HG02970 (cell line): ENCODE results near the gene ZDHHC14.
A peak's percentile ranks its signal among the peaks of the same experiment; 100 is the strongest.

Experiments used
- ATAC-seq: cut with Tn5 transposase; IDR thresholded peaks from one replicate; pipeline ENCODE4 v1.9.1; 2021; ENCODE audit warnings: mild to moderate bottlenecking, moderate library complexity, moderate number of reproducible peaks; ENCODE audit not compliant: unreplicated experiment, low FRiP score

The ZDHHC14 gene

DNA sequence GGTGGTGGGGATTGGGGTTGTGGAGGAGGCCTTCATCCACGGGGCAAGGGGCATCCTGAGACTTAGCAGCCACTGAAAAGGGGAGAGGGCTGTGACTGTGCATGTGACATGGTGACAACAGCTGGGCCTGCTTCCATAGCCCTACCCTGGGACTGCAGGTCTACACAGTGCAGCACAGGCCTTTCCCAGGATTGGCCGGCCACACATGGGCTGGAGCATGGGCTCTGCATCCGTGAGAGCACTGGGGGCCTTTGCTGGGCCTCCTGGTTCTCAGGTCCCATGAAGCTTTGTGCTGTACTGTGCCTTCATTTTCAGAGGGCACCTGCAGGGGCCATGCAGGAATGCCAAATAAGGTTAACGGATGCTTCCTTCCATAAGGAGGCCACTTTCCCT, 56.0 kb downstream of the ZDHHC14 start:
- no peak for ATAC-seq

DNA sequence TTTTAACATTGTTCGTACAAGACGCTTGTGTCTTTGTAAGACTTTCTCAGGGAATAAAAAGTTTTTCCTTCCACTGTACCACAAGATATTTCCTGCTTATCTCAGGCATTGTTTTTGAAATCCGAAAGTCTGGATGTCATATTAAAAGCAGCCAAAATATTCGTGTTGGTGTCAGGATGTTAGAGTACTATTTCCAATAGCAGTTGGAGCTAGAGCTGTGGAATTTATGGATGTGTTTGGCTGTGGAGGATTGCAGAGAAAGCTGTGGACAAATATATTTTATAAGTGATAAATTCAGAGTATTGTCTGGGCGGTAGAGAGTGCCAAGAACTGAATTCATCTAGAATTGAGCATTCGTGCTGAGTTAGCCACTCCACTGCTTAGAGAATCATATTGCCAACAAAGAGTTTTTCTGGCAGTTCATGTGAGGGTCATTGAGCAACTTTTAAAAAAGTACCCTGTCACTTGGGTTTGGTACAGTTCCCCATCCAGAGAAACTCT, 57.7 kb downstream of the ZDHHC14 start:
- no peak for ATAC-seq

DNA sequence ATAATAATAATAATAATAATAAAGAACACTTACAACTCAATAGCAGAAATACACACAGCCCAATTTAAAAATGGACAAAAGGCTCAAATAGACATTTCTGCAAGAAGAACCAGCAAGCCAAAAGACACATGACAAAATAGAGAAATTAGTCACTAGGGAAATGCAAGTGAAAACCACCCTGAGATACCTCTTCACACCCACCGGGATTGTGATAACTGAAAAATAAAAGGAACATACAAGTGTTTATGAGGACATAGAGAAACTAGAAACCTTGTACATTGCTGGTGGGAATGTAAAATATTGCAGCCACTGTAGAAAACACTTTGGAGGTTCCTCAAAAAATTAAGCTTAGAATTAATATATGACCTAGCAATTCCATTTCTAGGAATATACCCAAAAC, 59.2 kb downstream of the ZDHHC14 start:
- ATAC-seq = no peak

DNA sequence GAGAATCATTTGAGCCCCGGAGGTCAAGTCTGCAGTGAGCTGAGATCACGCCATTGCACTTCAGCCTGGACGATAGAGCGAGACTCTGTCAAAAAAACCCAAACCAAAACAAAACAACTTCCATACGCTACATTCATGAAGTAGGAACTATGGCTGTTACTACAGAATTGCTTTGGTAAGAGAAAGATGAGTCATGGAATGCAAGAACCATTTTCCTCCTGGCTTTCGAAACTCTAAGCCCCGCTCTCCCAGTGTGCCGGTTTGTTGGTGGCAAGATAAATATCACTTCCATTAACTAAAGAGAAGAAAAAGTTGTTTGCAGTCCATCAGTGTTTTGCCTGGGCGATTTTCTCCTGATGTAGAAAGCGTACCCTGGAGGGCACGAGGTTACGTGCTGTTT, 61.3 kb downstream of the ZDHHC14 start:
- ATAC-seq = no peak

DNA sequence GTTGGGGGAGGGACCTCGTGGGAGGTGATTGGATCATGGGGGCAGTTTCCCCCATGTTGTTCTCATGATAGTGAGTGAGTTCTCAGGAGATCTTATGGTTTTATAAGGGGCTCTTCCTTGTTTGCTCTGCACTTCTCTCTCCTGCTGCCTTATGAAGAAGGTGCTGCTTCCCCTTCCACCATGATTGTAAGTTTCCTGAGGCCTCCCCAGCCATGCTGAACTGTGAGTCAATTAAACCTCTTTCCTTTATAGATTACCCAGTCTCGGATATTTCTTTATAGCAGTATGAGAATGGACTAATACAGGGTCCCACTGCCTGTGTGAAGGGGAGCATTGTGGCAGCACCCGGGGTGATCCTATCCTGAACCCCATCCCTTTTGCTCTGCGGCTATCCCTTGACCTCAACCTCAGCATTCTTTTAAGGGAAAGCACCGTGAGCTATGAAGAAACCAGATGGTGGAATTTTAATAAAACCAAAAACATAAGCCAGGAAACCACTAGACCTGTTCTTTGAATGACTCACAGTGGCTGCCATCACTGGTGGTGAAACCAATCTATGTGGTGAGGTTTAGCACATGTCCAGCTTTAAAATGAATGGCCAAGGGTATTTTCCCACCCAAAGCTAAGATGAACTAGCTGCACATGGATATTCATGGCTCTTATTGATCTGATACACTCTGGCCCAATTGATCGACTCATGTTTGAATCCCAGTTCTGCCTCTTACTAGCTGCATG, 62.2 kb downstream of the ZDHHC14 start:
- ATAC-seq = peak; percentile 80

DNA sequence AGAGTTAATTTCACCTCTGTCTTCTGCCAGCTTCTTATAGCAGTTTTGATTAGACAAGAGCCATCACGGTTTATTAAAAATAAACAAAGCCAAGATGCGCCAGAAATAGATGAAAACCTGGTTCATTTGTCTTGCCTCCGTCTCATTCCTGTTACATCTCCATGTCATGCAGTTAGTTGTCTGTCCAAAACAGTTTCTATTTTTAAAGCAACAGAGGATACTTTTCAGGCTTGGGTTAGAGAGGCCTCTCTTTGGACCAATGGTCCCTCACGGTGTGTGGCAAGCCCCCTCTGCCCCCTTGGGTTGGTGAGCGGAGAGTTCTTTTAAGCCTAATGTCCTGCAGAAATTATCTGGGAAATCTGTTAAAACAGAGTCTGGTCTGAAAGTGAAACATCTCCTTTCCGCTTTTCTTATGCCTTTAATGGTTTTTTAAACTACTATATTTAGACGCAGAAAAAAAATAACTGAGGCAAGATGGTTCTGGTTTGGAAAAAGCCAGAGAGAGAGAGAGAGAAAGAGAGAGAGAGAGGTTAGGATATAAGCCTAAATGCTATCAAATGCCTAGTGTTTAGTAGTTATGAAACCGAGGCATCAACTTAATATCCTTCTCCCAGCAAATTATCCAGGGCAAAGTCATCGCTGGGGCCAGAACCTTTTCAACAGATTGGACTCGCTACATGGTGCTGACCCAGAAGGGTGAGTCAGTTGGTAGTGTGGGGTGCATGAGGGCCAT, 64.5 kb downstream of the ZDHHC14 start:
- no peak for ATAC-seq

DNA sequence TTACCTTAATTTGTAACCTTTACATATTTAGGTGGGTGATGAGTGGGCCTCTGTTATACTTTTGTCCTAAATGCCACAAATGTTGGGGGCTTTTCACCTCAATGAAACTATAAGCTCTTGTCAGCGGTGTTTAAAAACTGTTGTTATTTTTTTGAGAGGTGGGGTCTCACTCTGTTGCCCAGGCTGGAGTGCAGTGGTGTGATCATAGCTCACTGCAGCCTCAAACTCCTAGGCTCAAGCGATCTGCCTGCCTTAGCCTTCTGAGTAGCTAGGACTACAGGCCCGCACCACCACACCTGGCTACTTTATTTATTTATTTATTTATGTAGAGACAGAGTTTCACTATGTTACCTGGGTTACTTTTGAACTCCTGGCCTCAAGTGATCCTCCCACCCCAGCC, 66.7 kb downstream of the ZDHHC14 start:
- ATAC-seq = no peak

DNA sequence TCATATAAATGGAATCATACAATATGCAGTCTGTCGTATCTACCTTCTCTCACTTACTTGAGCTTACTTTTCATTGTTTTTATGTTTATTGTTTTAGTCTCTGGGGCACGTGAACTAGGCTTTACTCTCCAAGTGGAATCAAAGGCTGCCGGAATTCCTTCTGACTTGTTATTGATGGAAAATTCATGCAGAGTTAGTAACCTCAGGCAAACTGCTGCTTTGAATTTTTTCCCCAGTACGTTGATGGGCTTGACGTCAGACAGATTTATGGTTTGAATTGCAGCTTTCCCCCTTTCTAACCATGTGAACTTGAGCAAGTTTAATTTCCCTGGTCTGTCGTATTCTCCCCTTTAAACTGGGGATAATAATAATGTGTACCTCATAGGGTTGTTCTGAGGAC, 68.6 kb downstream of the ZDHHC14 start:
- no peak for ATAC-seq

DNA sequence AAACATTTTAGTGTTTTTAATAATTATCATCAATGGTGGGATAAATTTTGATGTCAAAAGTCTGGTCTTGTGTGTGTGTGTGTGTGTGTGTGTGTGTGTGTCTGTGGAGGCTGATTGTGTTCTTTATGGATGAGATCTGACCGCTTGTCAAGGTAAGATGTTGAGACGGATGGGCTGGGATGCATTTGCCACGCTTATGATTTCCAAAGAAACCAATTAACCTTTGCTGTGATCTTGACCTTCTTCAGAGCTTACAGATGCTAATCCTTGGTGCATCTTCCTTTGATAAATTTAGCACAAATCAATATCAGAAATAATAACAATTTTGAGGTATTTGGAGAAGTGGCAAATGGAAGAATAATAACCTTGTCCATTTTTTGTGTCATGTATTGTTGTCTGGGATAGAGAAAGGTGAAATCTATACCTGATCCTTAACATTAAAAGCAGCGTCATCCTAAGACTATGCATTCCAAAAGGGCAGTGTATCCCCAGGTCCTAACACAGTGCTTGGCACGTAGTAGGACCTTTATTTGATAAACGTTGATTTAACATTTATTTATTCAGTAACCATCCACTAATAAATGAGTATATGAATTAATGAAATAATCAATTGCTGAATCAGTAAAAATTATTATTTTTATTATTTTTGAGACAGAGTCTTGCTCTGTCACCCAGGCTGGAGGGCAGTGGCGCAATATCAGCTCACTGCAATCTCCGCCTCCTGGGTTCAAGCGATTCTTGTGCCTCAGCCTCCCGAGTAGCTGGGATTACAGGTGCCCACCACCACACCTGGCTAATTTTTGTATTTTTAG, 70.1 kb downstream of the ZDHHC14 start:
- no peak for ATAC-seq

DNA sequence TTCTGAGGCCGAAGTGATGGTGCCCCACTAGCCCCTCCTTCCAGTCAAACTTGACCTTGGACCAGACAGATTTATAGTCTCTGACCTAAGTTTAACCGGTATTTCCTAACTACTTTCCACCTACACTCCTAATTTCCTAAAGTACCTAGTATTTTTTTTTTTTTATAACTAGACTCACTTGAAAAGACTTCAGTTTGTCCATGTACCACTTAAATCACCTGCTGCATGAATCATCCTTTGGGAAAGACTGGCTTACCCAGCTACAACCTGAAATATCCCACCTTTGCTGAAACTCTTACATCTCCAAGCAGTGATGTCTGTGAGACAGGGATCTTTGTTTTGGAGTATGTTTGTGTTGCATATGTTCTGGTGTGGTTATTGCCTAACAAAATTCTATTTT, 71.1 kb downstream of the ZDHHC14 start:
- ATAC-seq = no peak

DNA sequence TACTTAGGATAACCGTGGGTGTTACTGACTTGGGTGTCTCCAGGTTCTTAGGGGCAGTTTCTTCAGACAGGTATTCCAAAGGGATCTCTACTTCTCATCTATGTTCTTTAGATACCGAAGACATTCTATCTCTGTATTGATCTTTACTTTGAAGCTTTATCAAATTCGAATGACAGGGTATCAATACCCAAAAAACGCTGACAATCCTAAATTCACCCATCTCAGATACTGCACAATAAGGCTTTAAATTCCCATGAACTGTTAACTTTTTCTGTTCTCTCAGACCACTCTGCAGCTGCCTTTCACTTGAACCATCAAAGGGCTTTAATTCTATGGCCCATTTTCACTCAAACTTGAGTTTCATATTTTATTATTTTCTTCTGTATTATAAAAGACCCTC, 72.1 kb downstream of the ZDHHC14 start:
- ATAC-seq = no peak

DNA sequence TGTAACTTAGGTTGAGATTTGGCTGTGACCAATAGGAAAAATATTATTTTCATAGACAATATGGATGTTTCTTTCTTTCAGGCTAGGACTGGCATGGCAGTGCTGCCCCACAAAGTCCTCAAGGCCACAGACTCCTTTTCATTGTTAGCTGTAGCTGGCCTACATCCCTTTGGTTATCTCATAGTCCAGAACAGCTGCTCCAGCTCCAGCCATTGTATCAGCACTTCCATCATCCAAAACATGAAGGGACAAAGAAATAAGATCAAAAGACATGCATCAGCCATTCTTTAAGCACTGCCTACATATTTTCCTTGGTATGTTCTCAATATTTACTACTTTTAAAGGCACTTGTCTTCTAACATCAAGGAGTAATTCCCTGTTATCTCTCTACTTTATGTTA, 73.0 kb downstream of the ZDHHC14 start:
- no peak for ATAC-seq

DNA sequence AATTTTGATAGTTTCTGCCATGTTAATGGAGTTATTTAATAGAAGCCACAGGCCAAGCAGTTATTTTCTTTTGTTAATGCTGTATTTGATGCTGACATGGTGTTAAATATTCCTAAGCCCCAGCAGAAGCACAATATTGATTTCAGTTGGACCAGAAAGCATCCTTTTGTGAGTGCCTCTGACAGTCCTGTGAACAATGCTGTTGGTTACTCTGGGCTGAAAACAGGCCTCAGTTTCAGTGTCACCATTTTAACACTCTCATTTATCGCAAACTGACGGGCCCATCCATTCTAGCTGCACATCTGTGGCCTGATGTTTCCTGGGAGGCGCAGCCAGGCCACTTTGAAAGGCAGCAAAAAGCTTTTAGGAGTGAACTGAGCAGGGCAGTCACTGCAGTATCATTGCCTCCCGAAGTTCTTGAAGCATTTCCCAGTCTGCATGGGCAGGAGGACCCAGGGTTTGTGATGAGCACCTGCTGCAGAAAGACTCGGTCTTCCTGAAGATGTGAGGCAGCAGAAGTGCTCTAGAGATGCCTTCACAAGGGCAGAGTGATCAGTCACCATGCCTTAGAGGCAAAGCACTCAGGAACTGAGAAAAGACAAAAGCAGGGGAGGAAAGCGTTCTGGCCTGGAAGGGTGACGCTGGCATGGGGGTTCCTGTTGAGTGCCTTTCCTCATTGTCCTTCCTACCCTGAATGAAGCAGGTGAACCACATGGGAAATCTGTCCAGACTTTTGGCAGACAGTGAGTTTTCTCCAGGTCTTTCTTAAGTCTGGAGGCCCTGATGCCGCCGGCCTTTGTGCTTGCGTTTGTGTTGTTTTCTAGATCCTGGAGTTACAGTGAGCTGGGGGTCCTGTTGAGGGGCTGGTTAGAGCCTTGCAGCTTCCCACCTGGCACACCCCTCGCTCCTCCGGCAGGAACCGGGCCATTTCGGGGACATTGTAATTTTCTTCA, 74.0 kb downstream of the ZDHHC14 start:
- ATAC-seq = no peak

DNA sequence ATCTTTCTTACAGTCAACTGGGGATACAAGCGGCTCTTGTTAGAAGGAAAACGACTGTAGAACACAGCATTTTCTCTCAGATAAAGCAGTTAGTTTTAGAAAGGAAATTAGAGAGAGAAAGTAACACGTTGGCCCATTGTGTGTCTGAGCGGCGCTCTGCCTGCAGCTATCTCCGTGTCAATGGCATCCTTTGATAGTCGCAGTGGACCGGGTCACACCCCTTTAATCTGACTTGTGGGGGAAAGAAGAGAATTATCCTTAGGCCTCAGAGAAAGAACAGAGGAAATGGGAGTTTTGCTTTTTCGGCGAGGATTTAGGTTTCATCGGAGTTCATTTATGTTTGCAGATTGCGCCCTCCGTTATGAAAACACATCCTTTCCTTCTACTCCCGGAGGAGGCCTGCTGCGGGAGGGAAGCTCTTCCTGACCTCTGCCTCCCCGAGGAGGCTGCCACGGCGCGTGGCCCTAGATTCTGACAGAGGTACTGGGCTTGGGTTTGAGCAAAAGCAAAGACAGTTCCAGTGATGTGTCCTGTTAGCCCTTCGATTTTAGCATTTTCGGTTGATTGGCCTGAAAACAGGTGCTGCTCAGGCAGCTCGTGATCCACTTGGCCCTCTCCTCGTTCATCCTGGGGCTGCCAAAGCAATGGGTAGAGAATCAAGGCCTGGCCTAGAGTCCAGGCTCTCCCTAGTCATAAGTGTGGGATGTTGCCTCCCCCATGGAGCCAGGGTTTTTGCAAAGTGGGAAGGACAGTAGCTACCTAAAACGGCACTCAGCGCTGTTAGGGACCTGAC, 74.9 kb downstream of the ZDHHC14 start:
- ATAC-seq = no peak

DNA sequence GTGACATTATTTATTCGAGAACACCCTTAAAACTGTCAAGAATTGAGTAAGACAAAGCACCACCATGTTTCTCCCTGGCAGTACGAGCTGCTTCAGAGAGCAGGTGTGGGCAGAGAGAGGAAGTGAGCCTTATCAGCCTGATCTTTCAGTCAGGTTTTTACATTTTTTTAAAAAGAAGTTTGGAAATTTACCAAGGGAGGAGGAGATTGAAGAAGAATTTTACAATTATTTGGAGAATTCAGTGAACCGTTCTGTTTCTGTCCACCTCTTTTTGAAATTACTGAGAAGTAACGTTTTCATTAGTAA, 75.5 kb downstream of the ZDHHC14 start:
- ATAC-seq = no peak

DNA sequence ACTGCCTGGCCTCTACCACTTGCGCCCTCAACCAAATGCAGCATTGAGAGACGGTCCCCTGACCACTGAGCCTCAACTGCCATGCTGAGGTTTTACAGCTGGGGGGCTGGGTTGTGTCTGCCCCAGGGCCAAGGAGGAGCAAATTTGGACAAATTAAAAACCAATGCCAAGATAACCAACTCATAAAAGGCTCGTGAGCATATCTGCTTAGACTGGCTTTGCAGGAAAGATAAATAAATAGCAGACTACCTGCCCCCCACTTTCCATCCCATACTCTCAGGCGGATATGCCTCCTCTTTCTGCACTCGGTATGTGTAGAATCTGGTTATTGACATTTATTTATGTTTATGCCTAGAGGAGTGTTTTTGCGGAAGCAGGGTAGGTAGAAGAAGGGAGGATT, 76.8 kb downstream of the ZDHHC14 start:
- ATAC-seq = no peak

DNA sequence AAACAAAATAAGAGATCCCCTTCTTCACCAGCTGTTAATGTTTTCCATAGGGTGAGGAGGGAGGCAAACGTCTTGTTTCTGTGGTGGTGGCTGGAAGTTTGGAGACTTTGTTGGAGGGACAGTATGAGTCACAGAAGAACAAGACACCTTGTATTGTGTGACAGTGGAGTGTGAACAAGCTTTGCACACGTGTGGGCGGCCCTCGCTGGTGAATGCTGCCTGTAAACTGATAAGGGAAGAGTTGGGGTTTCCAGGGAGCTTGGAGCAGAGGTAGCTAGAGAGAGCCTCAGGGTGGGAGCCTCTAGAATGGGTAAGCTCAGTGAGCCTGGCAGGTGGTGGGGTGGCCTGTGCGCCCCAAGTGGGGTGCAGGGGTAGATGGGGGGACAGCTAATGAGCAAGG, 78.3 kb downstream of the ZDHHC14 start:
- ATAC-seq = no peak

DNA sequence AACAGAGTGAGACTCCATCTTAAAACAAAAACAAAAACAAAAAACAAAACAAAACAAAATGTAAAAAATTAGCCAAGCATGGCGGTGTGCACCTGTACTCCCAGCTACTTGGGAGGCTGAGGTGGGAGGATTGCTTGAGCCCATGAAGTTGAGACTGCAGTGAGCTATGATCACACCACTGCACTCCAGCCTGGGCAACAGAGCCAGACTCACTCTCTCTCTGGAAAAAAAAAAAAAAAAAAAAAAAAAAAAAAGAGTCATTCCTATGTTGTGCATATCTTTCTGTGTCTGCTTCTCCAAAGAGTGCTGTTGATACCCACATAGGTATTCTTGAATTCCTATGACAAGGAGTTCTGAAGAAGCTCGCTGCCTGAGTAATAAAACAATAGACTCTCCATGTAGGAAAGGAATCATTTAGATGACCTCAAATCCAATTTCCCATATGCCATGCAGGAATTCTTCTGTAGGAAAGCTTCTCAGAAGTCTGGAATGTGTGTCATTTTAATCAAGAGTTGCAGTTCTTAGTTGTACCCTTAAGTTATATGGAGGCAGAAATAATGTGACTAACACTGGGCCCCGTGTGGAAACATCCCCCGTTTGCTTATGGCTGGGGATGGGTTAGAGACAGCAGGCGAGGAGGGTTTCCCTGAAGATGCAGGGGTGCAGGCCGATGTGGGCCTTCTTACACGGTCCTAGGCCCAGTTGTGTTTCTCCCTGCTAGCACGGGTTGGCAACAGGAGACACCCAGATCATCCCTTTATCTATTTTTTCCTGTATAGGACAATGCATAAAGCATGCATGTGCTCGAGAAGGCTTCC, 79.4 kb downstream of the ZDHHC14 start:
- ATAC-seq = peak; percentile 5
